ENCODE data around the gene FHIP1A.

GRCh38 chr4:151436093-151436518 is 27.1 kb downstream of the FHIP1A start:
- no peak for TF ChIP-seq CTCF (IDR thresholded peaks at IDR 0.05; ENCODE audit: low read length)
- no peak for TF ChIP-seq EZH2 (optimal IDR thresholded peaks at IDR 0.05; ENCODE audit: low read depth, low read length)
- no peak for TF ChIP-seq EZH2phosphoT487 (IDR thresholded peaks at IDR 0.05; ENCODE audit: low read length)

Data from MM.1S (cell line).